Left cardiac atrium (tissue), 4 donors: ENCODE results near the gene SNRNP70. TPM values are rescaled to one million over a fixed set of nuclear protein-coding genes. Genes with fewer than 3 reads are reported as not detected.
"Not testable (repeated sequence)": the region's sequence is repeated elsewhere in the genome, so short reads cannot be mapped to it uniquely, and the experiment has no call there.

Experiments
- ATAC-seq, 2 donors: fragments of 200-7000 bp; cut with Tn5 transposase; one replicate each; pipeline ENCODE4 v1.9.1; 2020; ENCODE audit warnings: mild to moderate bottlenecking in 2 of 2, moderate library complexity in 2 of 2
- DNase-seq: peaks from one replicate; pipeline ENCODE4 v3.0.0-alpha.2; 2020
- intact Hi-C, 2 donors: fragments of 100-400 bp; cut with DNase I; formaldehyde crosslinking; loops; one replicate each; pipeline versions ENCODE4 v1.14.1 to v1.15.1; 2022 to 2023
- long read RNA-seq: library from polyadenylated mRNA; unstranded; transcript quantifications from one replicate; pipeline ENCODE4 v2.0.0, GENCODE V29; 2021
- total RNA-seq, 2 donors: library from RNA; stranded (reverse); fragmentation: NEBNext Ultra II Directional; extraction: Animal tissue kit (Norgen Biotek cat#: 25700); gene quantifications; one replicate each; pipeline ENCODE4 v1.2.1, GENCODE V29; 2021
- donor health status: DM: no; HTN: yes; CAD: no.
- donor health status: DM: no; HTN: yes; CAD: no; lungs with severe emphysema.
- donor health status: DM: yes; HTN: yes; CAD: no.
- donor health status: Dilated cardiomyopathy.

Gene SNRNP70
- total RNA-seq: 100 to 1,000 TPM in 1 of 2 donors, 10 to 100 TPM in 1; 98.3 to 134 TPM
- long read RNA-seq, partial matches to known transcripts: 1 of 6 reads
- long read RNA-seq, other reads (novel, unspliced or antisense): 3 of 6 reads

- intact Hi-C loops: no loop called here
- ATAC-seq (peak; percentile 99), DNase-seq (peak; percentile 99)
Observed at GRCh38 chr19:49085020-49085867, at the start of gene SNRNP70. SNRNP70 (plus strand) TSS chr19:49085451; CDS start chr19:49086415, 964 bp downstream.

GRCh38 chr19:49036815-49037214, 48.4 kb upstream of the SNRNP70 start, which contains the start of gene CGB1:
CGB1 (minus strand) TSS chr19:49036895; CDS start chr19:49036711, 184 bp downstream.
- intact Hi-C loops, ATAC-seq, DNase-seq: not testable (repeated sequence)

GRCh38 chr19:49038111-49038510, 47.1 kb upstream of the SNRNP70 start:
- not testable (repeated sequence) for ATAC-seq, DNase-seq

GRCh38 chr19:49038557-49039276, 46.5 kb upstream of the SNRNP70 start:
- ATAC-seq, DNase-seq, intact Hi-C loops: not testable (repeated sequence)

More at GRCh38 chr19:49038111-49038510, 47.1 kb upstream of the SNRNP70 start:
- intact Hi-C loops: not testable (repeated sequence)

GRCh38 chr19:49039736-49040135, 45.5 kb upstream of the SNRNP70 start:
- DNase-seq, intact Hi-C loops, ATAC-seq: not testable (repeated sequence)

GRCh38 chr19:49042177-49042576, 43.1 kb upstream of the SNRNP70 start:
- ATAC-seq: no peak
- intact Hi-C loops: no loop called here
- DNase-seq: no peak

- ATAC-seq, DNase-seq, intact Hi-C loops: not testable (repeated sequence)
Observed at GRCh38 chr19:49042666-49043065, 42.6 kb upstream of the SNRNP70 start.

- DNase-seq, ATAC-seq, intact Hi-C loops: not testable (repeated sequence)
Observed at GRCh38 chr19:49043548-49043947, 41.7 kb upstream of the SNRNP70 start, which contains the start of gene CGB5. CGB5 (plus strand) TSS chr19:49043848; CDS start chr19:49044210, 362 bp downstream.

GRCh38 chr19:49049011-49049410, 36.2 kb upstream of the SNRNP70 start, which contains the start of gene CGB8:
CGB8 (minus strand) TSS chr19:49049111; CDS start chr19:49048739, 372 bp downstream.
- DNase-seq, ATAC-seq, intact Hi-C loops: not testable (repeated sequence)

GRCh38 chr19:49049834-49050233, 35.4 kb upstream of the SNRNP70 start:
- DNase-seq, ATAC-seq, intact Hi-C loops: not testable (repeated sequence)

- intact Hi-C loops, ATAC-seq, DNase-seq: not testable (repeated sequence)
Observed at GRCh38 chr19:49050376-49051033, 34.7 kb upstream of the SNRNP70 start.

GRCh38 chr19:49056101-49056901, 28.9 kb upstream of the SNRNP70 start:
- peak; percentile 64 for DNase-seq
- peak; percentile 88 to 91 for ATAC-seq
- intact Hi-C loops: no loop called here

GRCh38 chr19:49056902-49057596, 28.2 kb upstream of the SNRNP70 start:
- intact Hi-C loops, DNase-seq: not testable (repeated sequence)
- peak; percentile 36 to 39 for ATAC-seq

GRCh38 chr19:49057636-49058234, 27.5 kb upstream of the SNRNP70 start, which contains the start of gene CGB7:
CGB7 (minus strand) TSS chr19:49057749; CDS start chr19:49055375, 2,374 bp downstream.
- peak; percentile 85 for DNase-seq
- peak; percentile 75 to 89 for ATAC-seq
- intact Hi-C loops: no loop called here

- intact Hi-C loops: no loop called here
- no peak for DNase-seq
- ATAC-seq: no peak
Observed at GRCh38 chr19:49058562-49058961, 26.7 kb upstream of the SNRNP70 start.

- intact Hi-C loops: no loop called here
- no peak for DNase-seq
- ATAC-seq: no peak
Observed at GRCh38 chr19:49059053-49059452, 26.2 kb upstream of the SNRNP70 start.

- intact Hi-C loops: no loop called here
- DNase-seq (no peak), ATAC-seq (no peak)
Observed at GRCh38 chr19:49061000-49061399, 24.3 kb upstream of the SNRNP70 start.
